Endothelial cell of umbilical vein (primary cell): Measurements from ENCODE around the gene STX8. TPM values are rescaled to one million over a fixed set of nuclear protein-coding genes. Genes with fewer than 3 reads are reported as not detected.

Experiments used
- BruUV-seq: library from RNA; stranded (reverse); fragments of 400-500 nt; replicated peaks from 2 replicates; lab custom pipeline; 2021; lab: Mats Ljungman, UMichigan
- CTCF ChIA-PET: fragments of 300-600, 350-600 bp; sonication (Branson Sonifier 250); formaldehyde crosslinking; loops from one replicate; lab custom pipeline; 2021; ENCODE audit warnings: antibody characterized with exemption, inconsistent platforms; lab: Charles Lee
- POLR2A ChIA-PET: fragments of 300-600, 350-600 bp; sonication (Branson Sonifier 250); formaldehyde crosslinking; loops from one replicate; lab custom pipeline; 2021; ENCODE audit warnings: antibody characterized with exemption, inconsistent platforms; lab: Charles Lee
- DNase-seq: peaks from one replicate; pipeline ENCODE4 v3.0.0-alpha.2; 2011; ENCODE audit warnings: low read depth, low spot score
- FAIRE-seq: peaks from 2 replicates; lab custom pipeline; 2011; peaks lifted over from hg19 to GRCh38; lab: Jason Lieb, UNC
- H2AFZ ChIP-seq: 2 replicates; pipeline ENCODE4 v1.6.0; 2012; ENCODE audit warnings: low read depth, low read length, control low read depth, inconsistent platforms
- H3K27ac ChIP-seq: 2 replicates; pipeline ENCODE4 v1.5.1; 2011; ENCODE audit warnings: low read depth, mild to moderate bottlenecking, control low read depth, low read length, moderate library complexity; ENCODE audit not compliant: insufficient read depth
- H3K27me3 ChIP-seq, 2 experiments: 2 replicates each; pipeline versions ENCODE4 v1.6.0 to v1.6.1; 2011; ENCODE audit warnings: low read length in 2 of 2, mixed read lengths in 1 of 2; ENCODE audit not compliant: control insufficient read depth in 2 of 2, insufficient read depth in 2 of 2
- H3K36me3 ChIP-seq, 2 experiments: 2 replicates in 1 of 2; 3 replicates in 1 of 2; pipeline ENCODE4 v1.5.1; 2011; ENCODE audit warnings: low read length in 2 of 2, mild to moderate bottlenecking in 1 of 2, moderate library complexity in 1 of 2; ENCODE audit not compliant: control insufficient read depth in 2 of 2, insufficient read depth in 2 of 2; ENCODE audit errors: extremely low read depth in 1 of 2
- H3K4me1 ChIP-seq: 3 replicates; pipeline ENCODE4 v1.5.1; 2011; ENCODE audit warnings: mild to moderate bottlenecking, low read length; ENCODE audit not compliant: control insufficient read depth, insufficient read depth; ENCODE audit errors: extremely low read depth
- H3K4me2 ChIP-seq: 2 replicates; pipeline ENCODE4 v1.6.1; 2011; ENCODE audit warnings: low read length, control low read depth, mixed read lengths; ENCODE audit not compliant: insufficient read depth
- H3K4me3 ChIP-seq, 3 experiments: fragments of 200-600 bp in 1 of 3; sonication (generic), shearing (Covaris generic) in 1 of 3; replicated peaks in 1 of 3; 2 replicates each; pipeline ENCODE4 v1.5.1; 2011 to 2016; ENCODE audit warnings: control low read depth in 3 of 3, low read length in 3 of 3, mild to moderate bottlenecking in 2 of 3, inconsistent platforms in 1 of 3, low read depth in 1 of 3, moderate library complexity in 1 of 3; ENCODE audit not compliant: insufficient read depth in 1 of 3
- H3K79me2 ChIP-seq: 2 replicates; pipeline ENCODE4 v1.6.0; 2012; ENCODE audit warnings: low read length, inconsistent platforms; ENCODE audit not compliant: control insufficient read depth, insufficient read depth
- H3K9ac ChIP-seq: replicated peaks from 2 replicates; pipeline ENCODE3; 2011; ENCODE audit warnings: low read length, control low read depth; ENCODE audit not compliant: insufficient read depth; ENCODE audit errors: extremely low read depth
- H3K9me1 ChIP-seq: replicated peaks from 3 replicates; pipeline ENCODE4 v1.6.0; 2011; ENCODE audit warnings: mild to moderate bottlenecking, low read length; ENCODE audit not compliant: control insufficient read depth, insufficient read depth; ENCODE audit errors: extremely low read depth
- H3K9me3 ChIP-seq: replicated peaks from 2 replicates; pipeline ENCODE4 v1.5.1; 2012; ENCODE audit warnings: low read length, inconsistent platforms; ENCODE audit not compliant: control insufficient read depth, insufficient read depth
- H4K20me1 ChIP-seq: replicated peaks from 2 replicates; pipeline ENCODE3; 2011; ENCODE audit warnings: mild to moderate bottlenecking, low read length; ENCODE audit not compliant: control insufficient read depth, insufficient read depth; ENCODE audit errors: extremely low read depth
- CTCF ChIP-seq, 2 donors: IDR thresholded peaks; 1 replicate in 1 of 2; 2 replicates in 1 of 2; pipeline ENCODE4 v1.5.1; 2011; ENCODE audit warnings: low read length in 2 of 2, mild to moderate bottlenecking in 2 of 2, moderate library complexity in 2 of 2, control low read depth in 1 of 2, inconsistent platforms in 1 of 2, low read depth in 1 of 2; ENCODE audit not compliant: insufficient read depth in 1 of 2; ENCODE audit errors: extremely low read depth in 1 of 2
- EZH2 ChIP-seq: IDR thresholded peaks from 2 replicates; pipeline ENCODE4 v1.6.1; 2012; ENCODE audit warnings: borderline replicate concordance, low read depth, mild to moderate bottlenecking, moderate library complexity, low read length, inconsistent platforms; ENCODE audit not compliant: severe bottlenecking
- FOS ChIP-seq: IDR thresholded peaks from 2 replicates; pipeline ENCODE4 v1.6.1; 2011; ENCODE audit warnings: mild to moderate bottlenecking, low read length, moderate library complexity, borderline replicate concordance; ENCODE audit not compliant: insufficient read depth
- GATA2 ChIP-seq: IDR thresholded peaks from 2 replicates; pipeline ENCODE4 v1.7.0; 2011; ENCODE audit warnings: low read depth, mild to moderate bottlenecking, moderate library complexity, mixed read lengths, low read length; ENCODE audit not compliant: insufficient read length, insufficient read depth
- JUN ChIP-seq: IDR thresholded peaks from 2 replicates; pipeline ENCODE4 v1.6.1; 2011; ENCODE audit warnings: borderline replicate concordance, low read depth; ENCODE audit not compliant: insufficient read length, insufficient read depth
- MAX ChIP-seq: IDR thresholded peaks from 2 replicates; pipeline ENCODE4 v1.6.1; 2011; ENCODE audit not compliant: insufficient read depth, insufficient read length
- MYC ChIP-seq: IDR thresholded peaks from one replicate; pipeline ENCODE4 v1.6.1; 2011; ENCODE audit warnings: mild to moderate bottlenecking, low read depth, low read length
- POLR2A ChIP-seq: IDR thresholded peaks from 2 replicates; pipeline ENCODE4 v1.6.1; 2012; ENCODE audit warnings: low read depth, mild to moderate bottlenecking, control low read depth, low read length
- POLR2AphosphoS5 ChIP-seq: IDR thresholded peaks from 2 replicates; pipeline ENCODE4 v1.6.1; 2012; ENCODE audit warnings: low read depth, mild to moderate bottlenecking, control low read depth, low read length, moderate library complexity; ENCODE audit not compliant: insufficient read depth
- dilution Hi-C: fragments of 300-500 bp; cut with MboI; formaldehyde crosslinking; loops from one replicate; pipeline ENCODE4 v1.15.0; 2019; ENCODE audit warnings: low sequenced_read_pairs; ENCODE audit not compliant: extremely low pct_ligation_motif_present
- intact Hi-C: fragments of 100-400 bp; cut with micrococcal nuclease; formaldehyde crosslinking; loops from one replicate; pipeline ENCODE4 v1.10.0; 2022
- polyA plus RNA-seq, 4 experiments: library from polyadenylated mRNA; depleted of rRNA in 3 of 4; stranded (reverse) in 3 of 4; unstranded in 1 of 4; fragments of >200 nt; gene quantifications; 2 replicates each; pipeline versions ENCODE4 v1.2.1 to v1.2.3, GENCODE V29; 2011 to 2012; ENCODE audit warnings: missing spikeins in 1 of 4
- total RNA-seq: library from RNA; stranded (reverse); gene quantifications from 2 replicates; pipeline ENCODE4 v1.2.3, GENCODE V29; 2021

The STX8 gene
- total and polyA plus RNA-seq, 2 donors (not counting 3 experiments of a cell fraction or from before 2014, with no cell fraction given) = 25.9 to 67.3 TPM

GRCh38 chr17:9221147-9221921, 354.3 kb downstream of the STX8 start:
- no peak overlapping the region for H3K4me3 ChIP-seq
- H3K4me2 ChIP-seq = no peak overlapping the region
- H3K79me2 ChIP-seq = no peaks in the 10 kb centered on the region
- no peaks in the 10 kb centered on the region for H4K20me1 ChIP-seq
- H2AFZ ChIP-seq = no peak overlapping the region
- H3K4me1 ChIP-seq = no peaks in the 10 kb centered on the region
- POLR2A ChIA-PET = no interaction called here
- H3K9ac ChIP-seq = no peak overlapping the region
- TF ChIP-seq EZH2 (no peak), POLR2AphosphoS5 (no peak), MYC (no peak), FOS (no peak), GATA2 (no peak), POLR2A (no peak), CTCF (IDR thresholded peaks at IDR 0.05; ENCODE audit: extremely low read depth in 1 of 2, insufficient read depth in 1 of 2, low read depth in 1 of 2, low read length in 2 of 2) (no peak), MAX (no peak), JUN (no peak)
- no peak for FAIRE-seq
- no peaks in the 10 kb centered on the region for H3K36me3 ChIP-seq
- CTCF ChIA-PET = interaction anchor here (1.1 kb wide), 1 partner anchor 23 kb away, joined by 3 read pairs; no protein-coding TSS in a partner anchor
- H3K9me3 ChIP-seq = no peaks in the 10 kb centered on the region
- no peaks in the 10 kb centered on the region for H3K9me1 ChIP-seq
- BruUV-seq = no TSS peak
- dilution Hi-C loops = no loop called here
- intact Hi-C loops = no loop called here
- H3K27me3 ChIP-seq = no peaks in the 10 kb centered on the region
- no peak overlapping the region for H3K27ac ChIP-seq
- DNase-seq = no peak
